RWPE1 (cell line): Measurements from ENCODE around the gene ICOS.

ENCODE experiments used
- CTCF ChIA-PET: fragments of 350-600 bp; sonication (Branson Sonifier 250); formaldehyde crosslinking; extraction: SDS; loops from one replicate; lab custom pipeline; 2021; lab: Yijun Ruan, JAX
- POLR2A ChIA-PET: fragments of 400-600 bp; formaldehyde crosslinking; extraction: SDS; loops from one replicate; lab custom pipeline; 2020; ENCODE audit warnings: antibody characterized with exemption; ENCODE audit not compliant: low non-redundant PET; lab: Yijun Ruan, JAX
- DNase-seq: peaks from one replicate; pipeline ENCODE4 v3.0.0; 2012; ENCODE audit warnings: low spot score
- H3K27ac ChIP-seq: fragments of 450-650 bp; 2 replicates; pipeline ENCODE4 v1.5.1; 2017
- TF ChIP-seq, protein P1 (sequence below): fragments of 450-650 bp; conservative IDR thresholded peaks from 2 replicates; pipeline ENCODE4 v1.5.1; 2017; ENCODE audit warnings: low read depth, mild to moderate bottlenecking

ICOS gene

GRCh38 chr2:203892207-203892606 is 44.4 kb upstream of the ICOS start:
- POLR2A ChIA-PET: no interaction called here
- CTCF ChIA-PET: no interaction called here
- no peak for DNase-seq
- H3K27ac ChIP-seq: no peak overlapping the region
- TF ChIP-seq, protein P1, sequence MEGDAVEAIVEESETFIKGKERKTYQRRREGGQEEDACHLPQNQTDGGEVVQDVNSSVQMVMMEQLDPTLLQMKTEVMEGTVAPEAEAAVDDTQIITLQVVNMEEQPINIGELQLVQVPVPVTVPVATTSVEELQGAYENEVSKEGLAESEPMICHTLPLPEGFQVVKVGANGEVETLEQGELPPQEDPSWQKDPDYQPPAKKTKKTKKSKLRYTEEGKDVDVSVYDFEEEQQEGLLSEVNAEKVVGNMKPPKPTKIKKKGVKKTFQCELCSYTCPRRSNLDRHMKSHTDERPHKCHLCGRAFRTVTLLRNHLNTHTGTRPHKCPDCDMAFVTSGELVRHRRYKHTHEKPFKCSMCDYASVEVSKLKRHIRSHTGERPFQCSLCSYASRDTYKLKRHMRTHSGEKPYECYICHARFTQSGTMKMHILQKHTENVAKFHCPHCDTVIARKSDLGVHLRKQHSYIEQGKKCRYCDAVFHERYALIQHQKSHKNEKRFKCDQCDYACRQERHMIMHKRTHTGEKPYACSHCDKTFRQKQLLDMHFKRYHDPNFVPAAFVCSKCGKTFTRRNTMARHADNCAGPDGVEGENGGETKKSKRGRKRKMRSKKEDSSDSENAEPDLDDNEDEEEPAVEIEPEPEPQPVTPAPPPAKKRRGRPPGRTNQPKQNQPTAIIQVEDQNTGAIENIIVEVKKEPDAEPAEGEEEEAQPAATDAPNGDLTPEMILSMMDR: no peak

GRCh38 chr2:203893401-203893800 is 43.2 kb upstream of the ICOS start:
- TF ChIP-seq, protein P1: no peak
- ChIA-PET CTCF (no interaction called here), POLR2A (no interaction called here)
- DNase-seq: no peak
- H3K27ac ChIP-seq: no peak overlapping the region

- POLR2A ChIA-PET: no interaction called here
- H3K27ac ChIP-seq: no peak overlapping the region
- no peak for DNase-seq
- TF ChIP-seq, protein P1: no peak
- CTCF ChIA-PET: no interaction called here
These were observed 42.7 kb upstream of the ICOS start for GRCh38 chr2:203893840-203894239.

GRCh38 chr2:203894262-203894661 is 42.3 kb upstream of the ICOS start:
- ChIA-PET POLR2A (no interaction called here), CTCF (no interaction called here)
- no peak overlapping the region for H3K27ac ChIP-seq
- no peak for DNase-seq
- TF ChIP-seq, protein P1: no peak

DNA sequence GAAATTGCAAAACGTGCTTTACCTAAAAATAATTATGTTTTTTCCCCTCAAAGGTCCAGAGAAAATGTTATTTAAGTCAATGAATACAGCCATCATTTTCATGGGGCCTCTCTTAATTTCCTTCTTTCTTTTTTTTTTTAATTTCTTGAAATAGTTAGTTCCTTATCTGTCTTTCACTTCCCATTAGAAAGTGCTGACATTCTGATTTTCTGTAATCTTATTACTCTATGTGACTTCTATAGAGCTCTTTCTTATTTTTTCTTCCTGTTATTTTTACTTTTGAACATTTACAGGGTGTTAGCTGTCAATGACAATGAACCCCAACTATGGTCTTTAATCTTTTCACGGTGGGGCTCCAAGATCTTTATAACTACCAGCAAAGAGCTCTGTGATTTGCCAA is 39.0 kb upstream of the ICOS start:
- DNase-seq: no peak
- ChIA-PET POLR2A (no interaction called here), CTCF (interaction anchor here (0.7 kb wide), 1 partner anchor 696 kb away, joined by 3 read pairs; no protein-coding TSS in a partner anchor)
- TF ChIP-seq, protein P1: no peak
- no peak overlapping the region for H3K27ac ChIP-seq

DNA sequence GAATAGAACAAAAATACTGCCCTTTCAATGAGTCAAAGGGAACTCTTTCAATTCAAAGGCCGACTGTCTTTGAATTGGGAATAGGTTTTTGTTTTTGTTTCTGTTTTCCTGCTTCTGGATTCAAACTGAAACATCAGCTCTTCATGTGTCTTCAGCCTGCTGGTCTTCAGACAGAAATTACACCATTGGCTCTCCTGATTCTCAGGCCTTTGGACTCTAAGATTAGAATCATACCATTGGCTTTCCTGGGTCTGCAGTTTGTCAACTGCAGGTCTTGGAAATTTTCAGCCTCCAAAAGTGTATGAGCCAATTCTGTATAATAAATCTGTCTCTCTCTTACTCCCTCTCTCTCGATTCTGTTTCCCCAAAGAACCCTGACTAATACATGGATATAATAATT is 37.9 kb upstream of the ICOS start:
- ChIA-PET CTCF (no interaction called here), POLR2A (no interaction called here)
- TF ChIP-seq, protein P1: no peak
- no peak for DNase-seq
- H3K27ac ChIP-seq: no peak overlapping the region
